ENCODE results near the gene KIF1B. TPM values are rescaled to one million over a fixed set of nuclear protein-coding genes. Genes with fewer than 3 reads are reported as not detected.

Gene KIF1B
- total RNA-seq, 1 donor from 2014 or later: 32.7 TPM

GRCh38 chr1:10428984-10429383 lies 218.6 kb downstream of the KIF1B start:
- ATAC-seq: no peak

GRCh38 chr1:10429868-10430215 lies 219.5 kb downstream of the KIF1B start:
- no peak for ATAC-seq

- peak; percentile 82 for ATAC-seq
Observed at GRCh38 chr1:10430216-10431069, 220.1 kb downstream of the KIF1B start, which contains the start of gene CENPS. Gene CENPS, plus strand, starts transcription at chr1:10430433. Its CDS starts 85 bp downstream, at chr1:10430518.

Other genes starting within 250 kb of the KIF1B start
- gene RBP7, start 213.3 kb upstream of the KIF1B start, total RNA-seq: 13.4 TPM
- 38.1 TPM for gene UBE4B, start 177.6 kb upstream of the KIF1B start, total RNA-seq
- 581 TPM for gene PGD, start 188.5 kb downstream of the KIF1B start, total RNA-seq
- gene CENPS, start 219.9 kb downstream of the KIF1B start, total RNA-seq: 11.8 TPM
- gene CORT, start 239.5 kb downstream of the KIF1B start, total RNA-seq: 0.28 TPM